Muscle layer of colon (tissue), 2 donors: Measurements from ENCODE around the gene S100A3.

Experiments used
- H3K27ac ChIP-seq: one replicate; pipeline ENCODE4 v1.7.0; 2013; ENCODE audit warnings: low read depth, mild to moderate bottlenecking, low read length, moderate library complexity
- H3K27me3 ChIP-seq, 2 donors: one replicate each; pipeline ENCODE4 v1.7.0; 2013; ENCODE audit warnings: low read length in 2 of 2, mild to moderate bottlenecking in 2 of 2; ENCODE audit not compliant: insufficient read depth in 2 of 2, control insufficient read depth in 1 of 2
- H3K36me3 ChIP-seq: one replicate; pipeline ENCODE4 v1.7.0; 2013; ENCODE audit warnings: mild to moderate bottlenecking, low read length; ENCODE audit not compliant: insufficient read depth
- H3K4me1 ChIP-seq: one replicate; pipeline ENCODE4 v1.7.0; 2013; ENCODE audit warnings: mild to moderate bottlenecking, low read length; ENCODE audit not compliant: insufficient read depth
- H3K4me3 ChIP-seq, 2 donors: one replicate each; pipeline ENCODE4 v1.7.0; 2013; ENCODE audit warnings: low read length in 2 of 2, low read depth in 1 of 2, mild to moderate bottlenecking in 1 of 2, moderate library complexity in 1 of 2
- H3K9ac ChIP-seq: one replicate; pipeline ENCODE4 v1.7.0; 2013; ENCODE audit warnings: low read length
- H3K9me3 ChIP-seq: one replicate; pipeline ENCODE4 v1.7.0; 2013; ENCODE audit warnings: mild to moderate bottlenecking, low read length
- donor health status: abdominal sarcoma.
- donor health status: Adenocarcinoma of cecum.

The S100A3 gene

DNA sequence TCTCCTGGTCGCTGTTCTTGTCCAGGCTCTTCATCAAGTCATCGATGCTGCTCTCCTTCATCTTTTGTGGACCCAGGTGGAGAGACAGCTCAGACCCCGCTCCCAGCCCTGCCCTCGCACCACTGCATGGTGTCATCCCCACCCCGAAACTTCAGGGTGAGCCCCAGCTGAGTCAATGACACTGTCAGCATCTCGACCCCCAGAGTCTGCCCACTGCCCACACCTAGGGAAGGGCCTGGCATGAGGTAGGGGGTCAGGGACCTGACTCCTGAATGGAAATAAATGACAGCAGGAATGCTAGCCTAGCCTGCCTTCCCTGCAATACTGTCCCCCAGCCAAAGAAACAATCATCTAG is 11.7 kb downstream of the S100A3 start:
- Histone ChIP-seq H3K9ac (no peak overlapping the region), H3K4me1 (peaks cover 40% of the 10 kb centered on the region)

DNA sequence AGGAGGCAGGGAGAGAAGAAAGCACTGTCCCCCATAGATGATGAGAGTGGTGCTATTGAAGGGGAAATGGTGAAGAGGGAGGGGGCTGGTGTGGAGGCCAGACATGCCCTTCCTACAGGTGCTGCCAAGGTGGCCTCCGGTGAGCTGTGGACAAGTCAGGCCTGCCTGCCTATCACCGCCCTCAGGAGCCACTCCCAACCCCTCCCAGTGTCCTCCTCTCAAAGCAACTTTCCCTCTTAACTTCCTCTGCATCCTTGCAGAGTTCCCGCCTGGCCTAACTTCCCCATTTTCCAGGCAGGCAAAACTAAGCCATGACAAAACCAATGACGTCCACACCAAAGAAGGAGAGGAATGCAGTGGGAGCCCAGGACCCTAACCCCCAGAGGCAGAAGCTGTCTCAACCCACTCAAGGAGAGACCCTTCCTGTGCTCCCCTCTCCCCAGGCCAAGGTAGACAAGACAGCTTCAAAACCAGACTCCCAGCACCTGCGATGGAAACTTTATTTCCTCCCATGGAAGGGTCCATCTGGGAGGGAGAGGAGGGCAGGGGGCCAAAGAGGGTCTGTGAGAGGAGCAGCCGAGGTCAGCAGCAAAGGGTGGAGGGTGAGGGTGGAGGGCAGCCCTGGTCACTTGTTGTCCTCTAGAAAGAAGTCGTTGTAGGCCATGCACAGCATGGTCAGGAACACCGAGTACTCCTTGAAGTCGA is 12.2 kb downstream of the S100A3 start:
- peak overlapping the region; percentile 95 for H3K9ac ChIP-seq
- no peaks in the 10 kb centered on the region for H3K27me3 ChIP-seq
- H3K36me3 ChIP-seq, result peaks cover 6% of the 10 kb centered on the region
- H3K4me3 ChIP-seq, result peak overlapping the region; percentile 41 to 91
- peaks cover 42% of the 10 kb centered on the region for H3K4me1 ChIP-seq
- no peaks in the 10 kb centered on the region for H3K9me3 ChIP-seq
- H3K27ac ChIP-seq, result peak overlapping the region; percentile 98

More for the DNA sequence above, 11.7 kb downstream of the S100A3 start:
- Histone ChIP-seq H3K4me3 (no peak overlapping the region), H3K27me3 (no peaks in the 10 kb centered on the region), H3K9me3 (no peaks in the 10 kb centered on the region), H3K36me3 (peaks cover 6% of the 10 kb centered on the region), H3K27ac (no peak overlapping the region)

DNA sequence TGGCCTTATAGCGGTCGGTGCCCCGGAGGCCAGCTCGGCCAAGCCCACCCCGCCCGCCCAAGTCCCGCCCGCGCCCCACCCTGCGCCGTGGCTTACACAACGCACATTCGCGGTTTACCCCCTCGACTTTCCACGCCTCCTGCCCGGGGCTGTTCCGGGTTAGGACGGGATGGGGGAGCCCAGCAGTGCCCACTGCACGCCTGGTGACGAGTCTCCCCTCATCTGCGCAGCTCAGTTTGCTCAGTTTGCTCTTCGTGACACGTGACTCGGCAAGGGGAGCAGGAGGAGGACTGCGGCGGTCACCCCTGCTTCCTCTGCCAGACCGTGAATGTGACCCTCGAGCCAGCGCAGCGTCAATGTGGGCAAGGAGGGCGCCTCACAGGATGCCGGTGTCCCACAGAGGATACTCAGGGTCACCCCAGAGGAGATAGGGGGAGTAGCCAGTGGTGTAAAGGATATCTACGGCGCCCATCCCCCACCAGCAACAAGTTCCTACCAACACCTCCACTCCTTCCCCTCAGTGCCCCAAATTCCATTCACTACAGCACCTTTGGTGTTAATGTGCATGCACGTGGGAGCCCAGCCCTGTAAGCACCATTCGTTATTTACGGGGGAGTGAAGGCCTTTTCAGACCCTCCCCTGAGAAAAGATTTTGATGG is 12.9 kb downstream of the S100A3 start:
- Histone ChIP-seq H3K4me1 (peaks cover 47% of the 10 kb centered on the region), H3K9ac (peak overlapping the region; percentile 95)

DNA sequence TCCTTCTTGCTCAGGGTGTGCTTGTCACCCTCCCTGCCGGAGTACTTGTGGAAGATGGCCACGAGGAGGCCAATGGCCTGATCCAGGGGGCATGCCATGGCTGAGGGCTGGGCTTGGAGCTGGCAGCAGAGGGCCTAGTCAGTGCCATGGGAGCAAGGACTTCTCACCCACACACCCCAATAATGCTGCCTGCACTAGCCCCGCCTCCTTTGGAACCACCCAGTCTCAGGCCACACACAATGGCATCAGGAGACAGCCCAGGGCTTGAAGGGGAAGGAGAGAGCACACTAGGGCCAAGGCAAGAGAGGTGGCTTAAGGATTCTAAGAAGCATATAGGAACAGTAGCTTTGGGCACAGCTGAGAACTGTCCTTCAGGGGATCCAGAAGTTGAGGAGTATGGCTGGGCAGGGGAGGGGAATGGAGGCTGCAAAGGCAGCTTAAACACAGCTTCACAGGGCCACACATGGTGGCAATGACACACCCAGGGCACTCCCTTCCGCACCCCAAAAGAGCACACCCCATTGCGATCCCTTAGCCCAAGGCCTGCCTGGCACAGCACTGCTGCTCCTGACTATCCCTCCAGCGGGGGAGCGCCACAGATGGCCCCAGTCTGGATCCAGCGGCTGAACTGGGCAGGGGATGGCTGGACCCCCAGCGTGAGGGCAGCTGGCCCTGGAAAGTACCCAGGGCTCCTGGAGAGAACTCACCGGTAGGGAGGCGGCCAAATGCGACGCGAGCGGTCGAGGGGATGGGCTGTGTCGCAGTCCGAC is 13.6 kb downstream of the S100A3 start, which contains the start of gene S100A6:
S100A6 (minus strand) TSS at position 750 of the 770 bp plus-strand sequence; CDS start at position 98, 652 bp downstream.
- H3K4me1 ChIP-seq, result peaks cover 47% of the 10 kb centered on the region
- H3K4me3 ChIP-seq, result peak within 1 kb of the TSS; percentile 82 to 91
- H3K9me3 ChIP-seq, result no peaks in the 10 kb centered on the region
- H3K27me3 ChIP-seq, result no peaks in the 10 kb centered on the region
- H3K36me3 ChIP-seq, result peaks cover 6% of the 10 kb centered on the region
- peak within 1 kb of the TSS; percentile 95 for H3K9ac ChIP-seq
- peak within 1 kb of the TSS; percentile 98 for H3K27ac ChIP-seq

More for the DNA sequence above, 12.9 kb downstream of the S100A3 start:
- peak overlapping the region; percentile 98 for H3K27ac ChIP-seq
- H3K9me3 ChIP-seq, result no peaks in the 10 kb centered on the region
- no peaks in the 10 kb centered on the region for H3K27me3 ChIP-seq
- peaks cover 6% of the 10 kb centered on the region for H3K36me3 ChIP-seq
- peak overlapping the region; percentile 82 to 91 for H3K4me3 ChIP-seq

DNA sequence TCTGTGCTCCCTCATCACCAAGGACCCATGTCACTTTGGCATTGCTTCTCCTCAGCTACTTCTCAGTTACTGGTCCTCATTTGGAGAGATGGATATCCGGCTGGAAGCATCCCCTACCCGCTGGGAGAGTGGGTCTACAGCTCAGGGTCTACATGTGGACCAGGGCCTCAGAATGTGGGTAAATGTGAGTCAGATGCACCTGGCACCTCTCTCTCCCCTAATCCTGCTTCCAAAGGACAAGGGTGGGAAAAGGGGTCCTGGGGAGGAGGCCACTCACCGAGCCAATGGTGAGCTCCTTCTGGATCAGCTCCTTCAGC is 14.2 kb downstream of the S100A3 start:
- H3K9me3 ChIP-seq, result no peaks in the 10 kb centered on the region
- H3K27ac ChIP-seq, result peak overlapping the region; percentile 92
- H3K4me3 ChIP-seq, result peak overlapping the region; percentile 82 to 91
- H3K9ac ChIP-seq, result peak overlapping the region; percentile 94
- H3K27me3 ChIP-seq, result no peaks in the 10 kb centered on the region
- peaks cover 47% of the 10 kb centered on the region for H3K4me1 ChIP-seq
- H3K36me3 ChIP-seq, result peaks cover 6% of the 10 kb centered on the region

DNA sequence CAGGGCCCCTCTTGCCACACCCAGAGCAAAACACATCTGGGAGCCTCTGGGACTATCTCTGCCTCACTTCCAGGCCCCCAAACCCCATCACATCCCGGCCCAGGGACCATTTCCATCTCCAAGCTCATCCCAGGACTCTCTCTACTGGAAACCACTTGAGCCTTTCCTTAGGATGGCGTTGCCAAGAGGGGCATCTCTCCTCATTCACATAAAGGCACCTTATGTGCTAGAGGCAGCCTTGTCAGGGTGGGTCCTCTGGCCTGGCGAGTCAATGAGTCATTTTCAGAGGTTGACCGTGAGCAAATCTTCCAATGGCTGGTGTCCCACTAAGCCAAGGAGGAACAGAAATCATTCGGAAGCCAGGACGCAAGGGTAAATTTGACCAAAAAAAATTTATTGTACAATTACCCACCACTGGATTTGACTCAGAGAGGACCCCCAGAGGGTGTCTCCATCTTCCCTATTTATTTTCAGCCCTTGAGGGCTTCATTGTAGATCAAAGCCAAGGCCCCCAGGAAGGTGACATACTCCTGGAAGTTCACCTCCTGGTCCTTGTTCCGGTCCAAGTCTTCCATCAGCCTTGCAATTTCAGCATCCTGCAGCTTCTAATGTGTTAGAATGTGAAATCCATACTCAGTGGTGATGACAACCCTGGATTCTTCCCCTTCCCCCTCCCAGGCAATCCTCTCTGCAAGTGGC is 14.7 kb downstream of the S100A3 start:
- Histone ChIP-seq H3K9me3 (no peaks in the 10 kb centered on the region), H3K27me3 (no peaks in the 10 kb centered on the region), H3K27ac (peak overlapping the region; percentile 92), H3K36me3 (peaks cover 6% of the 10 kb centered on the region), H3K4me1 (peaks cover 47% of the 10 kb centered on the region), H3K4me3 (peak overlapping the region; percentile 82 to 91), H3K9ac (peak overlapping the region; percentile 94)

DNA sequence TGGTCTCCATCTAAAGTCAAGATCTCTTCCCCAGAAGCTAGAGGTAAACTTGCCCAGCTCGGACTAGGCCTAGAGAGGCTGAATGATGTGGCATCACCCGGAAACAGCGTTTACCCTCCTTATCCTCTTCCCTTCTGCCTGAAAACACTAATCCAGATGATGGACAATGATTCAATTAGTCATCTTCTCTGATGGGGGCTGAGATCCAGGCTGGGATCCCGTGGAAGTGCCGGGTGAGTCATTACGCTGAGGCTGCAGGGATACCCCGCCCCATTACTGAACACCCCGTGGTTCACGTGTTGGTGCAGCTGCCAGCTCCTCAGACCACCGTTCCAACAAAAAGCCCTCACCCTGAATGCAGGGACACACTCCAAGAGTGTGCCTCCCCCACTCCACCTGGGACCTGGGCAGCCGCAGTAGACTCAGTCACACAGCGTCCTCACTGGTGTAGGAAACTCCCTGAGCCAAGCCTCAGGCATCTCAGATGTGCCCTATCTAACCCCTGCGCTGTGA is 15.3 kb downstream of the S100A3 start:
- Histone ChIP-seq H3K4me1 (peaks cover 47% of the 10 kb centered on the region), H3K36me3 (peaks cover 6% of the 10 kb centered on the region), H3K4me3 (peak overlapping the region; percentile 82 to 91)

DNA sequence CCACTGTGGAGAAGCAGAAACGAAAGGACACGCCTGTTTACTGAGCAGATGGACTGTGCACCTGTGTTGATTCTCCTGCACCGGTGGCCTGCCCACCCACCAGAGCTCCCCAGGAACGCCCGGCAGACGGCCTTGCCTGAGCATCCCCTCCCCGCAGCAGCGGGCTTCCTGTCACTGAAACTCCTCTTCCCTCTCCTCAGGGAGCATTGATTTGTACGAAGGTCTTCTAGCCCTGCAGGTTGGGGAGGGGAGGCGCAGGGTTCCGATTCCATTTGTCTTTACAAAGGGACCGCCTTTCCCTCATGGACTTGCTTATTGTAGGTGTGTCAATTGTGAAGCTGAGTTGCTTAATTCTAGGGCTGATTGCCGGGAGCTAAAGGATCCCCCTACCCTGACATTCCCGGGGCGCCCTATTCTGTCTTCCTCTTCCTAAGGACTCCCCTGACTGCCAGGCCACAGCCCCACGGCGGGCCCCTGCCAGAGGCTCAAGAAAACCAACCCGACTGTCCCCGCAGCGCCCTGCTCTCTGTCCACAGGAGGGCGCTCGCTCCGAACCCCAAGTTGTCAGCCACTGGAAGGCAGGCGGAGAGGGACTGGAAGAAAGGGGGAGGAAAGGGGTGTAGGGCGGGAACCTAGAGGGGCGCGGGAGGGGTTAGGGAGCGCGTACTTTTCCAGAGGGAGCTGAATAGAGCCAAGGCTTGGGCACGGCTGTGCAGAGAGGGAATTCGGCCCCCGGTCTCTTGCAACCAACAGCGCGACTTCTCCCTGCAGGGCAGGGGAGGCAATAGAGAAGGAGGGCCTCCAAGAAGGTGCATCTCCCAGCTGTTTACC is 16.1 kb downstream of the S100A3 start:
- Histone ChIP-seq H3K4me3 (peak overlapping the region; percentile 82 to 91), H3K36me3 (peaks cover 6% of the 10 kb centered on the region), H3K27ac (peak overlapping the region; percentile 92), H3K9me3 (no peaks in the 10 kb centered on the region), H3K27me3 (no peaks in the 10 kb centered on the region), H3K9ac (peak overlapping the region; percentile 94), H3K4me1 (peaks cover 47% of the 10 kb centered on the region)

More for the DNA sequence above, 15.3 kb downstream of the S100A3 start:
- Histone ChIP-seq H3K27me3 (no peaks in the 10 kb centered on the region), H3K9me3 (no peaks in the 10 kb centered on the region), H3K27ac (peak overlapping the region; percentile 92), H3K9ac (peak overlapping the region; percentile 94)

DNA sequence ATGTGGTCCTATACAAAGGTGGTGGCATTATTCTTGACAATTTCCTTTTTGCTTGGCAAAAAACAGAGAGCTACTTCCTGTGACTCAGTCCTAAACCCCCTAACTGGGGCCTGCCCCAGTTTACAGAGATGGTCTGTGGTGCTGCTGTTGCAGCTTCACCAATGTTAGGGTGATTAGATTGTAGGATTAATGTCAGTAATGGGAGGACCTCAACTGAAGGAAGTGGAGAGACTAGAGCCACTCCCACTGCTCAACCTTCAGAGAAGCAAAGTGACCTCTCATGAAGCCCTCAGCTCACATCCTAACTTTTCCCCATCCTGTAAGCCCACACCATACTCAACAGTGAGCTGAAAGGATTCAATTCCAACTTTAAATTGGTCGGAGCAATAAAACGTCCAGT is 16.9 kb downstream of the S100A3 start:
- Histone ChIP-seq H3K9ac (no peak overlapping the region), H3K4me3 (no peak overlapping the region), H3K27ac (peak overlapping the region; percentile 21), H3K27me3 (no peaks in the 10 kb centered on the region), H3K36me3 (peaks cover 6% of the 10 kb centered on the region), H3K4me1 (peaks cover 47% of the 10 kb centered on the region), H3K9me3 (no peaks in the 10 kb centered on the region)

DNA sequence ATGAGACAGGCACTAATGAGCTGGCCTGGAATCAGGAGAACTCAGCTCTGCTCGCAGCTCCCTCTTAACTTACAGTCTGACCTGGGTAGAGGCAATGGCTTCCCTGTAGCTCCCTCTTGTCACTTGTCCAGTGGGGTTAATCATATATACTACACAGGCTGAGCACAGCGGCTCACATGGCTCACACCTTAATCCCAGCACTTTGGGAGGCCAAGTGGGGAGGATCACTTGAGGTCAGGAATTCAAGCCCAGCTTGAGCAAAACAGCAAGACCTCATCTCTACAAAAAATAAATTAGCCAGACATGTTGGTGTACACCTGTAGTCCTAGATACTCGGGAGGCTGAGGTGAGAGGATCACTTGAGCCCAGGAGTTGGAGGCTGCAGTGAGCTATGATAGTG is 17.4 kb downstream of the S100A3 start:
- H3K4me3 ChIP-seq, result no peak overlapping the region
- H3K36me3 ChIP-seq, result peaks cover 6% of the 10 kb centered on the region
- no peaks in the 10 kb centered on the region for H3K27me3 ChIP-seq
- no peak overlapping the region for H3K27ac ChIP-seq
- no peaks in the 10 kb centered on the region for H3K9me3 ChIP-seq
- H3K9ac ChIP-seq, result no peak overlapping the region
- peaks cover 43% of the 10 kb centered on the region for H3K4me1 ChIP-seq
